ENCODE results near the gene SUMF2. TPM values are rescaled to one million over a fixed set of nuclear protein-coding genes. Genes with fewer than 3 reads are reported as not detected.
"Not testable (repeated sequence)": the region's sequence is repeated elsewhere in the genome, so short reads cannot be mapped to it uniquely, and the experiment has no call there.

The SUMF2 gene
- total RNA-seq, 4 donors from 2014 or later: 61.2 to 110 (median 86.5) TPM

DNA sequence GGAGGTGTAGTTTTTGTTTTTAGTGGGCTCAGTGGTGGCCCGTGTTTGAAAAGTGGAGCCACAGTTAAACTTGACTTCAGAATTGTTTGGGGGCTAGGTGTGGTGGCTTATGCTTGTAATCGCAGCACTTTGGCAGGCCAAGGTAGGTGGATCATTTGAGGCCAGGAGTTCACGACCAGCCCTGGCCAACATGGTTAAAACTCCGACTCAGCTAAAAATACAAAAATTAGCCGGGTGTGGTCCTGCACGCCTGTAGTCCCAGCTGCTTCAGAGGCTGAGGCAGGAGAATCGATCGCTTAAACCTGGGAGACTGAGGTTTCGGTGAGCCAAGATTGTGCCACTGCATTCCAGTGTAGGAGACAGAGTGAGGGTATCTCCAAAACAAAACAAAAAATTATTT is 10.7 kb upstream of the SUMF2 start:
- H3K4me1 ChIP-seq: no peaks in the 10 kb centered on the region
- H3K27me3 ChIP-seq: no peaks in the 10 kb centered on the region
- DNase-seq: no peak
- H3K4me3 ChIP-seq: no peak overlapping the region
- no peak overlapping the region for H3K27ac ChIP-seq
- H3K36me3 ChIP-seq: no peaks in the 10 kb centered on the region
- H3K9me3 ChIP-seq: no peaks in the 10 kb centered on the region
- intact Hi-C loops (cut with DNase I; ENCODE audit: low total_unique reads): no loop called here
- TF ChIP-seq, protein P1, sequence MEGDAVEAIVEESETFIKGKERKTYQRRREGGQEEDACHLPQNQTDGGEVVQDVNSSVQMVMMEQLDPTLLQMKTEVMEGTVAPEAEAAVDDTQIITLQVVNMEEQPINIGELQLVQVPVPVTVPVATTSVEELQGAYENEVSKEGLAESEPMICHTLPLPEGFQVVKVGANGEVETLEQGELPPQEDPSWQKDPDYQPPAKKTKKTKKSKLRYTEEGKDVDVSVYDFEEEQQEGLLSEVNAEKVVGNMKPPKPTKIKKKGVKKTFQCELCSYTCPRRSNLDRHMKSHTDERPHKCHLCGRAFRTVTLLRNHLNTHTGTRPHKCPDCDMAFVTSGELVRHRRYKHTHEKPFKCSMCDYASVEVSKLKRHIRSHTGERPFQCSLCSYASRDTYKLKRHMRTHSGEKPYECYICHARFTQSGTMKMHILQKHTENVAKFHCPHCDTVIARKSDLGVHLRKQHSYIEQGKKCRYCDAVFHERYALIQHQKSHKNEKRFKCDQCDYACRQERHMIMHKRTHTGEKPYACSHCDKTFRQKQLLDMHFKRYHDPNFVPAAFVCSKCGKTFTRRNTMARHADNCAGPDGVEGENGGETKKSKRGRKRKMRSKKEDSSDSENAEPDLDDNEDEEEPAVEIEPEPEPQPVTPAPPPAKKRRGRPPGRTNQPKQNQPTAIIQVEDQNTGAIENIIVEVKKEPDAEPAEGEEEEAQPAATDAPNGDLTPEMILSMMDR (IDR thresholded peaks at IDR 0.05): no peak
- no peak for TF ChIP-seq POLR2A (IDR thresholded peaks at IDR 0.05)

DNA sequence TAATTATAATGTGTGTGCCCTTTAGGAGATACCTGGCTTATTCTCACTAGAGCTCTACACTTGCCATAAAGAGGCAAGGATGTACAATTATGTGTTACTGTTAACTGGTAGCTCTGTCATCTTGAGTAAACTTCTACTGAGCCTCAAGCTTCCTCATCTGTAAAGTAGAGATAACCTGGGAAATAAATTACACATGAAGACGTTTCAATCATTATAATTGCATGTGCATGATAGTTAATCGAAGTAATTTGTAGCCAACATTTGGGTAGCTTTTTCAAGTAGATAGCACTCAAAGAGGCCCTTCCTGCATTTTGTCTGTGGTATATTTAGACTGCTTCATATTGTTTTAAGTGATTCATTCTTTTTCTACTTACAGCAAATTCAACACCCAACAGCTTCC is 10.1 kb upstream of the SUMF2 start:
- Histone ChIP-seq H3K9me3 (no peaks in the 10 kb centered on the region), H3K27me3 (no peaks in the 10 kb centered on the region), H3K4me3 (no peak overlapping the region), H3K36me3 (no peaks in the 10 kb centered on the region), H3K27ac (no peak overlapping the region), H3K4me1 (no peaks in the 10 kb centered on the region)
- intact Hi-C loops (cut with DNase I; ENCODE audit: low total_unique reads): no loop called here
- TF ChIP-seq, protein P1 (IDR thresholded peaks at IDR 0.05): no peak
- TF ChIP-seq POLR2A (IDR thresholded peaks at IDR 0.05): no peak
- DNase-seq: no peak

DNA sequence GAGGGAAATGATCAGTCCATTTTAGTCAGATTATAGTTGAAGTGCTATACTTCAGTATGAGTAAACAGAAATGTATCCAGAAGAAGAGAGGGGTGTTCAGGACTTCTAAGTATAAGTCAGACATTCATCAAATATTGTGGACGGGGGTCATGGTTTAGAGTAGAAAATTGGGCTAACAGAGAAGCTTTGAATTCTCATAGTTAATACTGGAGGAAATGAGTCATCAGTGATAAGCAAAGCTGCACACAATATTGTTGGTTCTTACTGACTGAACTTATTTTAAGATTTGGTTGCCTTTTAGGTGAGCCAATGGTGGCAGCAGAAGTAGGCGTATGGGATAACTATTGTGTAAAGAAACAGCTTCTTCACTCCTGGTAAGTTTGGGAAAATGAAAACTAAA is 1.7 kb upstream of the SUMF2 start:
- TF ChIP-seq POLR2A (IDR thresholded peaks at IDR 0.05): no peak
- TF ChIP-seq, protein P1 (IDR thresholded peaks at IDR 0.05): no peak

GRCh38 chr7:56063500-56063881 is 595 bp upstream of the SUMF2 start:
- peak overlapping the region in 1 of 2 donors; percentile 86 for H3K4me3 ChIP-seq

More for the DNA sequence above, 1.7 kb upstream of the SUMF2 start:
- H3K27ac ChIP-seq: no peak overlapping the region
- H3K9me3 ChIP-seq: no peaks in the 10 kb centered on the region
- DNase-seq: no peak
- H3K36me3 ChIP-seq: no peaks in the 10 kb centered on the region
- H3K4me3 ChIP-seq: no peak overlapping the region
- no peaks in the 10 kb centered on the region for H3K27me3 ChIP-seq
- H3K4me1 ChIP-seq: no peaks in the 10 kb centered on the region
- intact Hi-C loops (cut with DNase I; ENCODE audit: low total_unique reads): no loop called here

DNA sequence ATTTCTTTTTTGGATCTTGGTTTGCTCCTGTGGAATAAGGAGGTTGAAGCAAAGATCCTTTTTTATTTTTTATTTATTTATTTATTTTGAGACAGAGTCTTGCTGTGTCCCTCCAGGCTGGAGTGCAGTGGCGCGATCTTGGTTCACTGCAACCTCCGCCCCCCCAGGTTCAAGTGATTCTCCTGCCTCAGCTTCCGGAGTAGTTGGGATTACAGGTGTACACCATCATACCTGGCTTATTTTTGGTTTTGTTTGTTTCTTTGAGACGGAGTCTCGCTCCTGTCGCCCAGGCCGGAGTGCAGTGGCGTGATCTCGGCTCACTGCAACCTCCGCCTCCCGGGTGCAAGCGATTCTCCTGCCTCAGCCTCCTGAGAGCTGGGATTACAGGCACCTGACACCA is 2.3 kb downstream of the SUMF2 start:
- DNase-seq; H3K9me3 ChIP-seq; H3K36me3 ChIP-seq; H3K4me1 ChIP-seq; intact Hi-C loops (cut with DNase I; ENCODE audit: low total_unique reads); H3K4me3 ChIP-seq; H3K27ac ChIP-seq; H3K27me3 ChIP-seq: not testable (repeated sequence)

More at GRCh38 chr7:56063500-56063881, 595 bp upstream of the SUMF2 start:
- Histone ChIP-seq H3K9me3 (no peaks in the 10 kb centered on the region), H3K27ac (peak overlapping the region; percentile 84 to 96), H3K27me3 (no peaks in the 10 kb centered on the region), H3K4me1 (no peaks in the 10 kb centered on the region), H3K36me3 (no peaks in the 10 kb centered on the region)
- intact Hi-C loops (cut with DNase I; ENCODE audit: low total_unique reads): no loop called here
- DNase-seq: no peak
- TF ChIP-seq, protein P1 (IDR thresholded peaks at IDR 0.05): no peak
- TF ChIP-seq POLR2A (IDR thresholded peaks at IDR 0.05): no peak

GRCh38 chr7:56074371-56074791 is 10.3 kb downstream of the SUMF2 start:
- no peaks in the 10 kb centered on the region for H3K27me3 ChIP-seq
- peaks cover 0 to 4% of the 10 kb centered on the region in 2 donors for H3K4me1 ChIP-seq
- TF ChIP-seq POLR2A (IDR thresholded peaks at IDR 0.05): no peak
- TF ChIP-seq, protein P1 (IDR thresholded peaks at IDR 0.05): peak; percentile 84 to 91 (median 88)
- DNase-seq: peak; percentile 82 to 86
- H3K9me3 ChIP-seq: no peaks in the 10 kb centered on the region
- intact Hi-C loops (cut with DNase I; ENCODE audit: low total_unique reads): no loop called here
- H3K4me3 ChIP-seq: no peak overlapping the region
- no peaks in the 10 kb centered on the region for H3K36me3 ChIP-seq
- peak overlapping the region; percentile 45 to 47 for H3K27ac ChIP-seq
